HEK293 (cell line): ENCODE results near the gene MPPED1.

Experiments
- CTCF ChIA-PET: fragments of 350-600 bp; formaldehyde crosslinking; extraction: SDS; loops from one replicate; lab custom pipeline; 2021; ENCODE audit warnings: antibody characterized with exemption; lab: Yijun Ruan, JAX
- POLR2A ChIA-PET: fragments of 300-600 bp; formaldehyde crosslinking; extraction: SDS; loops from one replicate; lab custom pipeline; 2020; ENCODE audit warnings: antibody characterized with exemption, inconsistent platforms; lab: Yijun Ruan, JAX
- H3K27ac ChIP-seq: fragments of 200-500 bp; sonication (Bioruptor generic); 2 replicates; pipeline ENCODE4 v1.5.1; 2014; ENCODE audit warnings: low read depth, low read length, control low read depth, inconsistent platforms; ENCODE audit errors: extremely low read depth
- H3K36me3 ChIP-seq, 2 experiments: fragments of 200-500 bp in 1 of 2; sonication (Bioruptor generic) in 1 of 2; 1 replicate in 1 of 2; 2 replicates in 1 of 2; pipeline ENCODE4 v1.5.1; 2014 to 2017; ENCODE audit warnings: inconsistent platforms in 2 of 2, low read length in 2 of 2; ENCODE audit not compliant: control insufficient read depth in 2 of 2, insufficient read depth in 1 of 2
- H3K4me1 ChIP-seq: fragments of 200-500 bp; sonication (Bioruptor generic); 2 replicates; pipeline ENCODE4 v1.5.1; 2014; ENCODE audit warnings: mild to moderate bottlenecking, low read length, inconsistent platforms; ENCODE audit not compliant: control insufficient read depth, insufficient read depth
- H3K4me3 ChIP-seq: 2 replicates; pipeline ENCODE4 v1.5.1; 2011; ENCODE audit warnings: low read depth, mild to moderate bottlenecking, control low read depth, low read length, moderate library complexity
- H3K9me3 ChIP-seq: fragments of 200-500 bp; sonication (Bioruptor generic); 2 replicates; pipeline ENCODE4 v1.5.1; 2014; ENCODE audit warnings: low read depth, low read length, inconsistent platforms; ENCODE audit not compliant: control insufficient read depth, insufficient read depth
- BCL11B ChIP-seq: fragments of 450-650 bp; formaldehyde crosslinking; IDR thresholded peaks from 2 replicates; pipeline ENCODE4 v1.5.1; 2016; ENCODE audit warnings: low read depth, missing biosample characterization, missing genetic modification characterization
- GLIS1 ChIP-seq: fragments of 450-650 bp; formaldehyde crosslinking; IDR thresholded peaks from 2 replicates; pipeline ENCODE4 v1.5.1; 2016; ENCODE audit warnings: missing biosample characterization, missing genetic modification characterization
- KLF10 ChIP-seq: fragments of 450-650 bp; IDR thresholded peaks from 2 replicates; pipeline ENCODE4 v1.5.1; 2018; ENCODE audit warnings: missing biosample characterization, mild to moderate bottlenecking, missing genetic modification characterization
- KLF16 ChIP-seq: fragments of 450-650 bp; formaldehyde crosslinking; IDR thresholded peaks from 2 replicates; pipeline ENCODE4 v1.5.1; 2017; ENCODE audit warnings: missing biosample characterization, missing genetic modification characterization
- KLF8 ChIP-seq: fragments of 450-650 bp; formaldehyde crosslinking; IDR thresholded peaks from 2 replicates; pipeline ENCODE4 v1.5.1; 2016; ENCODE audit warnings: missing biosample characterization, missing genetic modification characterization
- YY1 ChIP-seq: fragments of 450-650 bp; formaldehyde crosslinking; IDR thresholded peaks from 2 replicates; pipeline ENCODE4 v1.5.1; 2018; ENCODE audit warnings: missing biosample characterization, missing genetic modification characterization
- ZNF114 ChIP-seq: fragments of 450-650 bp; formaldehyde crosslinking; IDR thresholded peaks from 2 replicates; pipeline ENCODE4 v1.5.0; 2017; ENCODE audit warnings: missing biosample characterization, missing genetic modification characterization
- ZNF155 ChIP-seq: fragments of 450-650 bp; formaldehyde crosslinking; IDR thresholded peaks from 2 replicates; pipeline ENCODE4 v1.5.1; 2016; ENCODE audit warnings: missing biosample characterization, missing genetic modification characterization
- ZNF404 ChIP-seq: fragments of 450-650 bp; formaldehyde crosslinking; IDR thresholded peaks from 2 replicates; pipeline ENCODE4 v1.5.1; 2017; ENCODE audit warnings: missing biosample characterization, missing genetic modification characterization
- ZNF433 ChIP-seq: fragments of 450-650 bp; formaldehyde crosslinking; IDR thresholded peaks from 2 replicates; pipeline ENCODE4 v1.5.1; 2016; ENCODE audit warnings: missing biosample characterization, missing genetic modification characterization, low read depth
- ZNF48 ChIP-seq: fragments of 450-650 bp; formaldehyde crosslinking; IDR thresholded peaks from 2 replicates; pipeline ENCODE4 v1.5.1; 2016; ENCODE audit warnings: missing biosample characterization, missing genetic modification characterization
- ZNF521 ChIP-seq: fragments of 450-650 bp; formaldehyde crosslinking; IDR thresholded peaks from 2 replicates; pipeline ENCODE4 v1.5.1; 2017; ENCODE audit warnings: missing biosample characterization, mild to moderate bottlenecking, missing genetic modification characterization
- ZNF529 ChIP-seq: fragments of 450-650 bp; formaldehyde crosslinking; IDR thresholded peaks from 2 replicates; pipeline ENCODE4 v1.5.1; 2017; ENCODE audit warnings: missing genetic modification characterization, missing biosample characterization; ENCODE audit not compliant: insufficient replicate concordance
- ZNF548 ChIP-seq: fragments of 450-650 bp; formaldehyde crosslinking; IDR thresholded peaks from 2 replicates; pipeline ENCODE4 v1.5.1; 2016; ENCODE audit warnings: missing biosample characterization, missing genetic modification characterization
- ZNF658 ChIP-seq: fragments of 450-650 bp; formaldehyde crosslinking; IDR thresholded peaks from 2 replicates; pipeline ENCODE4; 2016; ENCODE audit warnings: missing biosample characterization, missing genetic modification characterization
- ZNF660 ChIP-seq: fragments of 450-650 bp; IDR thresholded peaks from 2 replicates; pipeline ENCODE4 v1.5.1; 2018; ENCODE audit warnings: missing biosample characterization, mild to moderate bottlenecking, missing genetic modification characterization
- ZNF747 ChIP-seq: fragments of 450-650 bp; formaldehyde crosslinking; IDR thresholded peaks from 2 replicates; pipeline ENCODE4 v1.5.1; 2016; ENCODE audit warnings: missing biosample characterization, missing genetic modification characterization
- TF ChIP-seq, protein P1 (sequence below): fragments of 450-650 bp; formaldehyde crosslinking; optimal IDR thresholded peaks from 2 replicates; pipeline ENCODE3; 2016; ENCODE audit warnings: missing biosample characterization, mild to moderate bottlenecking, missing genetic modification characterization
- TF ChIP-seq, protein P2 (sequence below): fragments of 450-650 bp; formaldehyde crosslinking; IDR thresholded peaks from 2 replicates; pipeline ENCODE4 v1.5.1; 2016; ENCODE audit warnings: missing biosample characterization, missing genetic modification characterization, low read depth
- TF ChIP-seq, protein P3 (sequence below): fragments of 450-650 bp; formaldehyde crosslinking; IDR thresholded peaks from 2 replicates; pipeline ENCODE4 v1.5.1; 2016; ENCODE audit warnings: missing biosample characterization, missing genetic modification characterization
- TF ChIP-seq, protein P4 (sequence below): fragments of 450-650 bp; formaldehyde crosslinking; IDR thresholded peaks from 2 replicates; pipeline ENCODE4 v1.5.1; 2016; ENCODE audit warnings: missing biosample characterization, missing genetic modification characterization
- TF ChIP-seq, protein P5 (sequence below): fragments of 450-650 bp; formaldehyde crosslinking; IDR thresholded peaks from 2 replicates; pipeline ENCODE4 v1.5.1; 2017; ENCODE audit warnings: missing biosample characterization, missing genetic modification characterization
- TF ChIP-seq, protein P6 (sequence below): fragments of 450-650 bp; formaldehyde crosslinking; IDR thresholded peaks from 2 replicates; pipeline ENCODE4; 2016; ENCODE audit warnings: missing biosample characterization, missing genetic modification characterization

The MPPED1 gene

DNA sequence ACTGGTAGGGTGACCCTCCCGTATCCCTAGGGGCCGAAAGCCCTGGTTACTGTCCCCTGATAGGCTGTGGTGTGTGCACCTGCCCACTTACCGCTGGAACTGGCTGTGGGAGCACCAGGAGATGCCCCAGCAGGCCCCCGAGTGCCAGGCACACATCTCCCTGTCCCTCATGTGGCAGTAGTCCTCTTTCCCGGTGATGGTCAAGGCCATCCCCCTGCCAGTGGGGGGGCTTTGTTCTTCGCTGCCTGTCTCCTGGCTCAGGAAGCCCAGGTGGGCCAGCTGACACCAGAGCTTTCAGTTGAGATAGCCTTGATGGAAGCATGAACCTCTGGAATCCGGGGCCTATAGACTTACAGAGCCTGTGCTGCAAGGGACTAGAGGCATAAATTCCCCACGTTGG lies 100.5 kb downstream of the MPPED1 start (continued):
- TF ChIP-seq KLF10 = no peak
- TF ChIP-seq, protein P1, sequence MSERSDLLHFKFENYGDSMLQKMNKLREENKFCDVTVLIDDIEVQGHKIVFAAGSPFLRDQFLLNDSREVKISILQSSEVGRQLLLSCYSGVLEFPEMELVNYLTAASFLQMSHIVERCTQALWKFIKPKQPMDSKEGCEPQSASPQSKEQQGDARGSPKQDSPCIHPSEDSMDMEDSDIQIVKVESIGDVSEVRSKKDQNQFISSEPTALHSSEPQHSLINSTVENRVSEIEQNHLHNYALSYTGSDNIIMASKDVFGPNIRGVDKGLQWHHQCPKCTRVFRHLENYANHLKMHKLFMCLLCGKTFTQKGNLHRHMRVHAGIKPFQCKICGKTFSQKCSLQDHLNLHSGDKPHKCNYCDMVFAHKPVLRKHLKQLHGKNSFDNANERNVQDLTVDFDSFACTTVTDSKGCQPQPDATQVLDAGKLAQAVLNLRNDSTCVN (tag by site-specific recombination) = no peak
- no peak for TF ChIP-seq ZNF548 (tag by site-specific recombination)
- TF ChIP-seq KLF16 (tag by site-specific recombination) = no peak
- TF ChIP-seq ZNF658 (tag by site-specific recombination) = no peak
- no peak for TF ChIP-seq KLF8

DNA sequence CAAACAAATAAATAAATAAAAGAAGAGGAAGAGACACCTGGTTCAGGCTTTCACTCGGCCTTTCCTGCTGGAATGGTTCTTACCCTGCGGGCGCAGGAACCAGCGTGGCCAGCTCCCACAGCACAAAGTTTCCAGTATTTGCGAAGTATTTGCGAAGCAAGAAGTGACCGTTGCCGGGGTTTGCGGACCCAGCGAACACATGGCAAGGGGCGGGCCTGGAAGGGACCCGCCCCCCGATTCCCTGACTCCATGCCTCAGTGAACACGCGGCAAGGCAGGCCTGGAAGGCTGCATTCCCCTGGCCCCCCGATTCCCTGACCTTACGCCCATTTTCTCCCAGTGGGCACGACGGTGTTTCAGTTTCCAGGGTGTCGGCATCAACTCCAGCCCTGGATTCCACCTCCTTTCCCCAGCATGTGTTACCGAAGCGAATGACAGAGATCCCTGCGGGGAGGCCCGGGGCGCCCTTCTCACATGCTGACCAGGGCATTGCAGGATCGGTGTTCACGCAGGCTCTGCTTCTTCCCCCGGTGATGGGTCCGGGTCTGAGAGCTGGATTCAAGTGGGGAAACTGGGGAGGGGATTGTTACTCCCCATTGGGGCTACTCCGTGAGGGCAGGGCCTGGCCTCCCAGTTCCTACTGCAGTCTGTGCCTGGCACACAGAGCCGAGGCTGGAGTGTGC lies 102.8 kb downstream of the MPPED1 start:
- no peaks in the 10 kb centered on the region for H3K4me1 ChIP-seq
- ChIA-PET POLR2A (no interaction called here), CTCF (no interaction called here)
- no peak overlapping the region for H3K4me3 ChIP-seq
- no peaks in the 10 kb centered on the region for H3K36me3 ChIP-seq
- H3K9me3 ChIP-seq = no peaks in the 10 kb centered on the region
- H3K27ac ChIP-seq = no peak overlapping the region
- TF ChIP-seq ZNF660 (tag by site-specific recombination) (no peak), ZNF433 (no peak), ZNF404 (no peak), YY1 (tag by site-specific recombination) (no peak), ZNF747 (tag by site-specific recombination) (no peak), ZNF155 (tag by site-specific recombination) (no peak), ZNF114 (tag by site-specific recombination) (no peak), ZNF521 (no peak), ZNF529 (tag by site-specific recombination) (no peak), GLIS1 (tag by site-specific recombination) (no peak), ZNF48 (tag by site-specific recombination) (no peak), BCL11B (no peak)
- TF ChIP-seq, protein P2, sequence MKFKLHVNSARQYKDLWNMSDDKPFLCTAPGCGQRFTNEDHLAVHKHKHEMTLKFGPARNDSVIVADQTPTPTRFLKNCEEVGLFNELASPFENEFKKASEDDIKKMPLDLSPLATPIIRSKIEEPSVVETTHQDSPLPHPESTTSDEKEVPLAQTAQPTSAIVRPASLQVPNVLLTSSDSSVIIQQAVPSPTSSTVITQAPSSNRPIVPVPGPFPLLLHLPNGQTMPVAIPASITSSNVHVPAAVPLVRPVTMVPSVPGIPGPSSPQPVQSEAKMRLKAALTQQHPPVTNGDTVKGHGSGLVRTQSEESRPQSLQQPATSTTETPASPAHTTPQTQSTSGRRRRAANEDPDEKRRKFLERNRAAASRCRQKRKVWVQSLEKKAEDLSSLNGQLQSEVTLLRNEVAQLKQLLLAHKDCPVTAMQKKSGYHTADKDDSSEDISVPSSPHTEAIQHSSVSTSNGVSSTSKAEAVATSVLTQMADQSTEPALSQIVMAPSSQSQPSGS = no peak
- TF ChIP-seq, protein P3, sequence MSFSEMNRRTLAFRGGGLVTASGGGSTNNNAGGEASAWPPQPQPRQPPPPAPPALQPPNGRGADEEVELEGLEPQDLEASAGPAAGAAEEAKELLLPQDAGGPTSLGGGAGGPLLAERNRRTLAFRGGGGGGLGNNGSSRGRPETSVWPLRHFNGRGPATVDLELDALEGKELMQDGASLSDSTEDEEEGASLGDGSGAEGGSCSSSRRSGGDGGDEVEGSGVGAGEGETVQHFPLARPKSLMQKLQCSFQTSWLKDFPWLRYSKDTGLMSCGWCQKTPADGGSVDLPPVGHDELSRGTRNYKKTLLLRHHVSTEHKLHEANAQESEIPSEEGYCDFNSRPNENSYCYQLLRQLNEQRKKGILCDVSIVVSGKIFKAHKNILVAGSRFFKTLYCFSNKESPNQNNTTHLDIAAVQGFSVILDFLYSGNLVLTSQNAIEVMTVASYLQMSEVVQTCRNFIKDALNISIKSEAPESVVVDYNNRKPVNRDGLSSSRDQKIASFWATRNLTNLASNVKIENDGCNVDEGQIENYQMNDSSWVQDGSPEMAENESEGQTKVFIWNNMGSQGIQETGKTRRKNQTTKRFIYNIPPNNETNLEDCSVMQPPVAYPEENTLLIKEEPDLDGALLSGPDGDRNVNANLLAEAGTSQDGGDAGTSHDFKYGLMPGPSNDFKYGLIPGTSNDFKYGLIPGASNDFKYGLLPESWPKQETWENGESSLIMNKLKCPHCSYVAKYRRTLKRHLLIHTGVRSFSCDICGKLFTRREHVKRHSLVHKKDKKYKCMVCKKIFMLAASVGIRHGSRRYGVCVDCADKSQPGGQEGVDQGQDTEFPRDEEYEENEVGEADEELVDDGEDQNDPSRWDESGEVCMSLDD (tag by site-specific recombination) = no peak
- TF ChIP-seq, protein P4, sequence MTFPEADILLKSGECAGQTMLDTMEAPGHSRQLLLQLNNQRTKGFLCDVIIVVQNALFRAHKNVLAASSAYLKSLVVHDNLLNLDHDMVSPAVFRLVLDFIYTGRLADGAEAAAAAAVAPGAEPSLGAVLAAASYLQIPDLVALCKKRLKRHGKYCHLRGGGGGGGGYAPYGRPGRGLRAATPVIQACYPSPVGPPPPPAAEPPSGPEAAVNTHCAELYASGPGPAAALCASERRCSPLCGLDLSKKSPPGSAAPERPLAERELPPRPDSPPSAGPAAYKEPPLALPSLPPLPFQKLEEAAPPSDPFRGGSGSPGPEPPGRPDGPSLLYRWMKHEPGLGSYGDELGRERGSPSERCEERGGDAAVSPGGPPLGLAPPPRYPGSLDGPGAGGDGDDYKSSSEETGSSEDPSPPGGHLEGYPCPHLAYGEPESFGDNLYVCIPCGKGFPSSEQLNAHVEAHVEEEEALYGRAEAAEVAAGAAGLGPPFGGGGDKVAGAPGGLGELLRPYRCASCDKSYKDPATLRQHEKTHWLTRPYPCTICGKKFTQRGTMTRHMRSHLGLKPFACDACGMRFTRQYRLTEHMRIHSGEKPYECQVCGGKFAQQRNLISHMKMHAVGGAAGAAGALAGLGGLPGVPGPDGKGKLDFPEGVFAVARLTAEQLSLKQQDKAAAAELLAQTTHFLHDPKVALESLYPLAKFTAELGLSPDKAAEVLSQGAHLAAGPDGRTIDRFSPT (tag by site-specific recombination) = no peak
- TF ChIP-seq, protein P5, sequence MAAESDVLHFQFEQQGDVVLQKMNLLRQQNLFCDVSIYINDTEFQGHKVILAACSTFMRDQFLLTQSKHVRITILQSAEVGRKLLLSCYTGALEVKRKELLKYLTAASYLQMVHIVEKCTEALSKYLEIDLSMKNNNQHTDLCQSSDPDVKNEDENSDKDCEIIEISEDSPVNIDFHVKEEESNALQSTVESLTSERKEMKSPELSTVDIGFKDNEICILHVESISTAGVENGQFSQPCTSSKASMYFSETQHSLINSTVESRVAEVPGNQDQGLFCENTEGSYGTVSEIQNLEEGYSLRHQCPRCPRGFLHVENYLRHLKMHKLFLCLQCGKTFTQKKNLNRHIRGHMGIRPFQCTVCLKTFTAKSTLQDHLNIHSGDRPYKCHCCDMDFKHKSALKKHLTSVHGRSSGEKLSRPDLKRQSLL (tag by site-specific recombination) = no peak
- TF ChIP-seq, protein P6, sequence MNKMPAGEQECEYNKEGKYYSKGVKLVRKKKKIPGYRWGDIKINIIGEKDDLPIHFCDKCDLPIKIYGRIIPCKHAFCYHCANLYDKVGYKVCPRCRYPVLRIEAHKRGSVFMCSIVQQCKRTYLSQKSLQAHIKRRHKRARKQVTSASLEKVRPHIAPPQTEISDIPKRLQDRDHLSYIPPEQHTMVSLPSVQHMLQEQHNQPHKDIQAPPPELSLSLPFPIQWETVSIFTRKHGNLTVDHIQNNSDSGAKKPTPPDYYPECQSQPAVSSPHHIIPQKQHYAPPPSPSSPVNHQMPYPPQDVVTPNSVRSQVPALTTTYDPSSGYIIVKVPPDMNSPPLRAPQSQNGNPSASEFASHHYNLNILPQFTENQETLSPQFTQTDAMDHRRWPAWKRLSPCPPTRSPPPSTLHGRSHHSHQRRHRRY = no peak
